ENCODE measurements around the gene RNU4-1.

The RNU4-1 gene

DNA sequence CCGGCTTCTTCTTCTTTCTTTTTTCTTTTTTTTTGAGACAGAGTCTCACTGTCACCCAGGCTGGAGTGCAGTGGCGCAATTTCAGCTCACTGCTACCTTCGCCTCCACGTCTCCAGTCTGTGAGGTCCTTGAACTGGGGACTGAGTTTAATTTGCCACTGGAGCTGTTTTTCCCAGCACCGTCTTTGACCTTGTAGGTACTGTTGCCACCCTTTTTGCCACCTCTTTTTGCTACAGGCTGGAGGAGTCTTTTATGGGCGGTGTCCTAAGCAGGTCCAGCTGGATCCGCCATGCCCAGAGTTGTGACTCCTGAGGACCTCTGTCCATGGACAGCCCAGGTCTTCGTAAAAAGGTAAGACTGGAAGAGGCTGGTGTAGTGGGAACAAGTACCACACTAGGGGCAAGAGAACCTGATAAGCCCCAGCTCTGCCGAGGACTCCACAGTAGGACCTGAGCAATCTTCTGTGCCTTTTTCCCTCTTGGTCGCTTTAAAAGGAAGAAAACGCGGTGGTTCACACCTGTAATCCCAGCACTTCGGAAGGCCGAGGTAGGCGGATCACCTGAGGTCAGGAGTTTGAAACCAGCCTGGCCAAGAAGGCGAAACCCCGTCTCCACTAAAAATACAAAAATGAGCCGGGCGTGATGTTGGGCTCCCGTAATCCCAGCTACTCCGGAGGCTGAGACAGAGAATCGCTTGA is 2.3 kb downstream of the RNU4-1 start:
- peak; percentile 15 for DNase-seq

GRCh38 chr12:120287491-120287890 is 5.5 kb downstream of the RNU4-1 start:
- DNase-seq: no peak

DNA sequence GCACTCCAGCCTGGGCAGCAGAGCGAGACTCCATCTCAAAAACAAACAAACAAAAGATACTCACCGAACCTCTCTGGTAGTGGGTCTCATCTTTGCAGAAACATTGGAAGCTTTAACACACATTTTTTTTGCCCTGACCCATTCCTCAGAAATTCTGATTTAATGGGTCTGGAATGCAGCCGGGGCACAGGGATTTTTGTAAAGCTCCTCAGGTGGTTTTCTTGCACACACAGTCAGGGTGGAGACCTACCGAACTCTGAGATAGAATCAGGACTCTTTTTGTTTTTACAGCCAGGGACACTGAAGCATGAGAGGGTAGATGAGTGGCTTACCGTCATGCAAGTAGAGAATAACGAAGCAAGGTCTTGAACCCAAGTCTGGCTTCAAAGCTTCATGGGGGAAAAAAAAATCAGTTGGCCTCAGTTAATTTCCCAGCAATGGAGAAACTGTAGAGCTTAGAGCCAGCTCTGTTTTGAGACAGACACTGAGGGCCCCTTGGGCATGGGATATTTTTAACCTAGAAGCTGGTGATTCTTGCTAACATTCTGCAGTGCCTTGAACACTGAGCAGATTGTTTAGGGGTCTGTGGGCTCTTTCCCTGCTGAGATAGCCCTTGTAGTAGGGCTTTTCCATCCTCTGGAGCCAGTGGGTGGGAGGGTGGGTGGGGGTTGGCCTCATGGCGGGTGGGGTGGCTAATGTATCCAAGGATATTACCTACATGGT is 6.1 kb downstream of the RNU4-1 start:
- peak; percentile 35 for DNase-seq

DNA sequence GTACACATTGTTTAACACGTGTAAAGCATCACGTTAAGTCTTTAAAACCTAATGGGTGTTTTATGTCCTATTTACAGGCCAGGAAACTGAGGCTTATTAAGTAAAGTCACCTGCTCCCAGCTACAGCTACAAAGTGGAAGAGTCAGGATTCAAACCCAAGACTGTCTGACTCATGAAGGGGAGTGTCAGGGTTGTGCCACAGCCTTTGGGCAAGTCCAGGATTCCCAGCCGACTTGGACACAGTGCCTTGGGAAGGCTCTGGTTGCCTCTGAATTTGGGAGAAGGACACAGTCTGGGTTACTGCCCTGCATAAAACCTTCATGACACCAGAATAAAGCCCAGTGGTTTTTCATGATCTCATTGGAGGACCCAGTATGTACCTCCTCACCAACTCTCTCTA is 8.7 kb downstream of the RNU4-1 start:
- no peak for DNase-seq

DNA sequence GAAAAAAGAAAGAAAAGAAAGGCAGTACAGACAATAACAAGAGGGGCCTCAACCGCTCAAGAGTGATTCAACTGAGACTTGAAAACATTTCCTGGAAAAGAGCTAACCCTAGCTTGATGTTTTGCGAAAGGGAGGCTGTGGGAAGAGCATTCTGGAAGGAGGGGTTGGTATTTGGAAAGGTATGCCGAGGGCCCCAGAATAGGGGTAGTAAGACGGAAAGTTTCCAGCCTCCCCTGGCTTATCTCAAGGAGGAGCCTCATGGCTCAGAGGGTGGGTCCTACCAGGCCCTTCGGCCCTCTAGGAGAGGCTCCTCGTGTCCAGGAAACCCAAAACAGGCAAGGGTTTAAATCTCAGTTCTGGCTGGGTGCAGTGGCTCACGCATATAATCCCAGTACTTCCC is 9.7 kb downstream of the RNU4-1 start:
- no peak for DNase-seq

DNA sequence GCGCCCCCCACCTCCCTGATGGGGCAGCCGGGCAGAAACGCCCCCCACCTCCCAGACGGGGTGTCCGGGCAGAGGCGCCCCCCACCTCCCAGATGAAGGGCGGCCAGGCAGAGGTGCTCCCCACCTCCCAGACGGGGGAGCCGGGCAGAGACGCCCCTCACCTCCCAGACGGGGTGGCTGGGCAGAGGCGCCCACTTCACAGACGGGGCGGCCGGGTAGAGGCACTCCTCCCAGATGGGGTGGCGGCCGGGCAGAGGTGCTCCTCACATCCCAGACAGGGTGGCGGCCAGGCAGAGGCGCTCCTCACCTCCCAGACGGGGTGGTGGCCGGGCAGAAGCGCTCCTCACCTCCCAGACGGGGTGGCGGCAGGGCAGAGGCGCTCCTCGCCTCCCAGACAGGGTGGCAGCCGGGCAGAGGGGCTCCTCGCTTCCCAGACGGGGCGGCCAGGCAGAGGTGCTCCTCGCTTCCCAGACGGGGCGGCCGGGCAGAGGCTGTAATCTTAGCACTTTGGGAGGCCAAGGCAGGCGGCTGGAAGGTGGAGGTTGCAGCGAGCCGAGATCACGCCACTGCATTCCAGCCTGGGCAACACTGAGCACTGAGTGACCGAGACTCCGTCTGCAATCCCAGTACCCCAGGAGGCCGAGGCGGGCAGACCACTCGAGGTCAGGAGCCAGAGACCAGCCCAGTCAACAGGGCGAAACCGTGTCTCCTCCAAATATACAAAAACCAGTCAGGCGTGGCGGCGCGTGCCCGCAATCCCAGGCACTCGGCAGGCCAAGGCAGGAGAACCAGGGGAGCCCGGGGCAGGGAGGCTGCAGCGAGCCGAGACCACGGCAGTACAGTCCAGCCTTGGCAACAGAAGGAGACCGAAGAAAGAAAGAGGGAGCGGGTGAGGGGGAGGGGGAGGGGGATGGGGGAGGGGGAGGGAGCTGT is 14.6 kb downstream of the RNU4-1 start:
- DNase-seq: no peak

GRCh38 chr12:120276734-120277133 is 16.3 kb downstream of the RNU4-1 start:
- DNase-seq: peak; percentile 53

DNA sequence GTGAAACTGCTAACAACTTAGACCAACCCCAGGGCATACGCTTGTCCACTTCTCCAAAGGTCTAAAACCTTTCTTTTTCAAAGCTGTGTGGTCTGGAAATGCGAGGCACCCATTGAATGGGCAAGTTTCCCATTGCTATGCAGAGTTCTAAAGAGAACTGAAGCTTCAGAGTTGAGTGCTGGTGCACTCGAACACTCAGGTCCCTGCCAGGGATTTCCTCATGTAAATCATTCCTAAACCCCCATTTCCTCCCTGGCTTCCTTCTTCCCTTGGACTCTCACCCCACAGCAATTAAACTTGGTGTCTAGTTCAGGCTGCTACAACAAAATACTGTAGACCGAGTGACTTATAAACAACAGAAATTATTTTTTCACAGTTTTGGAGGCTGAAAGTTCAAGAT is 25.3 kb downstream of the RNU4-1 start:
- no peak for DNase-seq

DNA sequence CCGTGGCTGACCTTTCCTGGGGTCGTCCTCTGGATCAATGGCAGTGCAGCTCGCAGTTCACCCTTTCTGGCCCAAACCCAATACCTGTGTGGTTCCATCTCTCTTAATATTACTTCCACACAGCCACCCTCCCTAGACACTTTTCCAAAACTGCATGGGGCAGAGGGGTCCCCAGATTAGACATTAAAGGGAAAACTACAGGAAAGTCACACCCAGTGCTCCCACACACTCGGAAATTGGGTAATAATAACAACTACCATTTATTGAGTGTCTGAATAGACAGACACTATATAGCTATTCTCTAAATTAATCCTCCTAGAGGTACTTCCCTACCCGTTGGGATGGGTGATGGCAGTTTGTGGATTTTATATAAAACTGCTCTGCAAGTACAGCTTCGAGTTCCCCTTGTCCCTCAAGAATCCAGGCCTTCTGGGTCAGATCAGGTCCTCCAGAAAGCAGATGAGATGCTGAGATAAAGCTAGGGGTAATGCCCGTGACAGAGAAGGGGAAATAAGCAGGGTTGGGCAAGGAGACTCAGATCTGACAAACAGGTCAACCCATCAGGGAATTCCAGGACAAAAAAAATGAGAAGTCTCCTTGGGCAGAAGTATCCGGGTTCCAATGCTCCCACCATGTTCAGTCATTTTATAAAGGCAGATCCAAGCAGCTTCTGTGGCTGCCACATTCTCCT is 26.7 kb downstream of the RNU4-1 start:
- no peak for DNase-seq

DNA sequence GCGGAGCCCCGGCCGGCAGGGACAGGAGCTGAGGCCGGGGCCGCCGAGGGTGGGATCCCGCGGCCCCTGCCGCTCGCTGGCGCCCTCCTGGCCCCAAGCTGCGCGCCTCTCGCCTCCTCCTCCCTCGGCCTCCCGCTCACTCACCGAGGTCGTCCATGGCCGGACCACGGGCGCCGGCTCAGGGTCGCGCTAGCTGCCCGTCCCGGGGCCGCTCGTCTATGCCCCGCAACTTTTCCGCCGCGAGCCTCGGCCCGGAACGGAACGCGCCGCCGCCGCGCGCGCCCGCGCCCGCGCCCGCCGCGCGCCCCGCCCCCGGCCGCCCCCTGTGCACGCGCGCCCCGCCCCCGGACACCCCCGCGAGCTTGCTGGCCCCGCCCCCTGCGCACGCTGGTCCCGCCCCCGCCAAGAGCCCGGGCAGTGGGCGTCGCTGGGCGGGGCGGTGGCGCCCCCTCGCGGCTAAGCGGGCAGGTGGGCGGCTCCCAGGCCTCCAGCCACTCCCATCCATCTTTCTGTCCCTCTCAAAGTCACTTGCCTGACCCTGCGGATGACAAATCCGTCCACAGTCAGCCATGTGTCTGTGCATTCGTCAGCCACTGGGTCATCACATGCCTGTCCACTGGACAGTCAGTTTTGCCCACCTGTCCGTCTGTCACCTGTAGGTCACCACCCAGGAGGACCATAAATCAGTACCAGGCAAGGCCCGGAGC is 27.4 kb downstream of the RNU4-1 start, which contains the start of gene PXN:
Gene PXN, minus strand, starts transcription at position 258 of the 707 bp plus-strand sequence. Its CDS starts 101 bp downstream, at position 157.
- peak; percentile 85 for DNase-seq

DNA sequence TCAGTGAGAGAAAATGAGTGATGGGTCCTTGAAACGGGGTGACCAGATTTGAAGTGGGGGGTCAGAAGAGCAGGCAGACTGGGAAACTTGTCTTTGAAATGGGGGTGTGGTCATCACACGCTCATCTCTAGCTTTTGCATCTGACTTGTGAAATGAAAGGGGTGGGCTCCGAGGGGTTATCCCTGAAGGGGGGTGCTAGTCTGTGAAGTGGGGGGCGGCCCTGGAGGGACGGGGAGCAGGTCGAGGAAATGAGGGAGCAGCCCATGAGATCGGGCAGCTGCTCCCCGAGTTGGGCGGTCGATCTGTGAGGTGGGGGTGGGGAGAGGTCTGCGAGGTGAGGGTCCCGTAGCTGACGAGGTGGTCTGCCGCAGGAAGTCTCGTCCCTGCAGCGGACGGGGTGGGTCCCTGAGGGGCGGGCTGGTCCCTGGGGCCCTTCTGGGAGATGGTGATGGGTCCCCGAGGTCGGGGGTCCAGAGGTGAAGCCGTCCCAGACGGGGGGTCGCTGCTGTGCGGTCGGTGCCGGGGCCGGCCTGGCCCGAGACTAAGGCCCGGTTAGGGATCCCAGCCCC is 28.0 kb downstream of the RNU4-1 start:
- no peak for DNase-seq

- DNase-seq: no peak
These were observed 28.7 kb downstream of the RNU4-1 start for GRCh38 chr12:120264086-120264903.

GRCh38 chr12:120263748-120264085 is 29.3 kb downstream of the RNU4-1 start:
- peak; percentile 19 for DNase-seq

- DNase-seq: peak; percentile 38
These were observed 29.9 kb downstream of the RNU4-1 start for GRCh38 chr12:120262852-120263747.

DNA sequence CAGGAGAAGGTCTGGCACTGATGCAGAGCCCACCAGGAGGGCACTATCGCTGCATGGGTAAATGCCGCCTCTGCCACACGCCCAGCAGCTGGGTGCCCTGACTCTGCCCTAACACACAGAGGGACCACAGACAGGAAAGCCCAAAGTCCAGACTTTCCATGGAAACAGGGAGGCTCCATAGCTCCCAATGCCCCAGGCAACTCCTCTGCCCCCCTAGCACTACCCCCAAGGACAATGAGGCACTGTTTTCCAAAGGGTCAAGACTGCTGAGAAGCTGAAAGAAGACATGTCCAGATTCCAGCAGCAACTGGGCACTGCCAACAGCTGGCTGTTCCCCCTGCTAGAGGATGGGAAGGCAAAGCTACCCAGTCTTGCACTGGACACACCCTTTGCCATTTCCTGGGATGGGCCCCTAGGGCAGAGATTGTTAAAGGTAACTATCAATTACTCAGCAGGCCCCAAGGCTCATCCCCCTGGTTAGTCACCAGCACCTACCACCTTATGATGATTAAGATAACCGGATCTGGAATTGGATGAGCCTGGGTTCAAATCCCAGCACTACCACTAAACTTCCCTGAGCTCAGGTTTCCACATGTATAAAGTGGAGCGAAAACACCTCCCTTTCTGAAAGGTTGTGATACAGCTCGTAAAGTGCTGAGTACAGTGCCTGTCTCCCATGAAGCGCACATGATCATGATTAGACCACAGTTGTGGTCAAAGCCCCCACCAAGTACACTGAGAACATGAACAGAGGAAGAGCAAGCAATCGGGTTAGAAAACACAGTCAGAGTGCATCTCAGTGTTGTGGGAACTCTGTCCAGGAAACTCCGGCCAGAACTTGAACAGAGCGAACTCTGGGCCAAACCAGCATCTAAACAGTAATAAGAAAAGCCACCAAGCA is 30.8 kb downstream of the RNU4-1 start:
- no peak for DNase-seq

GRCh38 chr12:120260607-120261006 is 32.4 kb downstream of the RNU4-1 start:
- no peak for DNase-seq

- DNase-seq: peak; percentile 56
These were observed 33.4 kb downstream of the RNU4-1 start for GRCh38 chr12:120259418-120260202.
